Keratinocyte (primary cell): ENCODE results near the gene TKT. TPM values are rescaled to one million over a fixed set of nuclear protein-coding genes. Genes with fewer than 3 reads are reported as not detected.

ENCODE experiments used
- DNase-seq: peaks from one replicate; pipeline ENCODE4 v3.0.0-alpha.2; 2011; ENCODE audit warnings: low read depth, missing footprints, low spot score
- FAIRE-seq: peaks from 2 replicates; lab custom pipeline; 2011; peaks lifted over from hg19 to GRCh38; lab: Jason Lieb, UNC
- H2AFZ ChIP-seq: 2 replicates; pipeline ENCODE4 v1.6.0; 2012; ENCODE audit warnings: low read length, control low read depth, inconsistent platforms; ENCODE audit not compliant: control insufficient read depth
- H3K27ac ChIP-seq: 2 replicates; pipeline ENCODE4 v1.5.1; 2011; ENCODE audit warnings: low read length; ENCODE audit not compliant: control insufficient read depth, insufficient read depth
- H3K27me3 ChIP-seq: 3 replicates; pipeline ENCODE4 v1.6.0; 2011; ENCODE audit warnings: low read length; ENCODE audit not compliant: control insufficient read depth, insufficient read depth; ENCODE audit errors: extremely low read depth
- H3K36me3 ChIP-seq, 2 experiments: 2 replicates in 1 of 2; 3 replicates in 1 of 2; pipeline ENCODE4 v1.5.1; 2011; ENCODE audit warnings: low read length in 2 of 2, mild to moderate bottlenecking in 1 of 2; ENCODE audit not compliant: control insufficient read depth in 2 of 2, insufficient read depth in 2 of 2; ENCODE audit errors: extremely low read depth in 1 of 2
- H3K4me1 ChIP-seq: 3 replicates; pipeline ENCODE4 v1.5.1; 2011; ENCODE audit warnings: low read length; ENCODE audit not compliant: control insufficient read depth, insufficient read depth; ENCODE audit errors: extremely low read depth
- H3K4me2 ChIP-seq: 3 replicates; pipeline ENCODE4 v1.6.0; 2011; ENCODE audit warnings: low read depth, low read length; ENCODE audit not compliant: control insufficient read depth, insufficient read depth; ENCODE audit errors: extremely low read depth
- H3K4me3 ChIP-seq, 3 experiments: fragments of 200-600 bp in 1 of 3; sonication (generic) in 1 of 3; 2 replicates in 2 of 3; 3 replicates in 1 of 3; pipeline ENCODE4 v1.5.1; 2011 to 2016; ENCODE audit warnings: low read length in 3 of 3, mild to moderate bottlenecking in 3 of 3, control low read depth in 2 of 3, inconsistent platforms in 1 of 3, low read depth in 1 of 3, mixed read lengths in 1 of 3, mixed run types in 1 of 3, moderate library complexity in 1 of 3; ENCODE audit not compliant: control insufficient read depth in 2 of 3, insufficient read depth in 2 of 3; ENCODE audit errors: extremely low read depth in 1 of 3
- H3K79me2 ChIP-seq: 2 replicates; pipeline ENCODE4 v1.6.0; 2012; ENCODE audit warnings: low read length; ENCODE audit not compliant: control insufficient read depth, insufficient read depth
- H3K9ac ChIP-seq: 3 replicates; pipeline ENCODE4 v1.6.0; 2011; ENCODE audit warnings: low read length; ENCODE audit not compliant: control insufficient read depth, insufficient read depth; ENCODE audit errors: extremely low read depth
- H3K9me1 ChIP-seq: 3 replicates; pipeline ENCODE4 v1.6.0; 2011; ENCODE audit warnings: low read length; ENCODE audit not compliant: control insufficient read depth, insufficient read depth; ENCODE audit errors: extremely low read depth
- H3K9me3 ChIP-seq: 2 replicates; pipeline ENCODE4 v1.5.1; 2012; ENCODE audit warnings: low read depth, low read length; ENCODE audit not compliant: control insufficient read depth
- H4K20me1 ChIP-seq: 3 replicates; pipeline ENCODE4 v1.6.0; 2011; ENCODE audit warnings: low read length; ENCODE audit not compliant: control insufficient read depth, insufficient read depth; ENCODE audit errors: extremely low read depth
- EZH2 ChIP-seq: IDR thresholded peaks from one replicate; pipeline ENCODE4 v1.6.1; 2012; ENCODE audit warnings: inconsistent platforms, mild to moderate bottlenecking, low read length, moderate library complexity
- dilution Hi-C: fragments of 300-500 bp; cut with MboI; formaldehyde crosslinking; loops from one replicate; pipeline ENCODE4 v1.7.0; 2020; ENCODE audit warnings: low sequenced_read_pairs; ENCODE audit not compliant: extremely low pct_ligation_motif_present
- polyA plus RNA-seq, 5 experiments: library from polyadenylated mRNA; depleted of rRNA in 3 of 5; stranded (reverse) in 3 of 5; stranded (forward) in 1 of 5; unstranded in 1 of 5; fragments of >200 nt; gene quantifications; 1 replicate in 1 of 5; 2 replicates in 3 of 5; 3 replicates in 1 of 5; pipeline versions ENCODE4 v1.2.1 to v1.2.3, GENCODE V29; 2011 to 2012; ENCODE audit warnings: missing spikeins in 2 of 5, low read depth in 1 of 5, low replicate concordance in 1 of 5
- TF ChIP-seq, protein P1 (sequence below), 3 experiments: IDR thresholded peaks in 1 of 3; conservative IDR thresholded peaks in 1 of 3; optimal IDR thresholded peaks in 1 of 3; 2 replicates in 2 of 3; 3 replicates in 1 of 3; pipeline versions ENCODE3 to v1.5.1; 2011; ENCODE audit warnings: low read length in 3 of 3, mild to moderate bottlenecking in 3 of 3, moderate library complexity in 2 of 3, control low read depth in 1 of 3, inconsistent platforms in 1 of 3; ENCODE audit not compliant: insufficient read depth in 2 of 3; ENCODE audit errors: extremely low read depth in 1 of 3

Gene TKT
- polyA plus RNA-seq, 1 donor (not counting 4 experiments of a cell fraction or from before 2014, with no cell fraction given) = 266 TPM

GRCh38 chr3:53242642-53243041, 13.2 kb downstream of the TKT start:
- H3K9me1 ChIP-seq = peaks cover 16% of the 10 kb centered on the region
- no peaks in the 10 kb centered on the region for H3K9me3 ChIP-seq
- no peak overlapping the region for H3K4me2 ChIP-seq
- H2AFZ ChIP-seq = no peak overlapping the region
- H3K36me3 ChIP-seq = peaks cover 42 to 44% of the 10 kb centered on the region in 2 experiments
- H3K27ac ChIP-seq = no peak overlapping the region
- peaks cover 53% of the 10 kb centered on the region for H4K20me1 ChIP-seq
- no peak overlapping the region for H3K9ac ChIP-seq
- dilution Hi-C loops = no loop called here
- no peak overlapping the region for H3K4me3 ChIP-seq
- H3K27me3 ChIP-seq = no peaks in the 10 kb centered on the region
- no peak for DNase-seq
- no peak for FAIRE-seq
- TF ChIP-seq EZH2 = no peak
- TF ChIP-seq, protein P1, sequence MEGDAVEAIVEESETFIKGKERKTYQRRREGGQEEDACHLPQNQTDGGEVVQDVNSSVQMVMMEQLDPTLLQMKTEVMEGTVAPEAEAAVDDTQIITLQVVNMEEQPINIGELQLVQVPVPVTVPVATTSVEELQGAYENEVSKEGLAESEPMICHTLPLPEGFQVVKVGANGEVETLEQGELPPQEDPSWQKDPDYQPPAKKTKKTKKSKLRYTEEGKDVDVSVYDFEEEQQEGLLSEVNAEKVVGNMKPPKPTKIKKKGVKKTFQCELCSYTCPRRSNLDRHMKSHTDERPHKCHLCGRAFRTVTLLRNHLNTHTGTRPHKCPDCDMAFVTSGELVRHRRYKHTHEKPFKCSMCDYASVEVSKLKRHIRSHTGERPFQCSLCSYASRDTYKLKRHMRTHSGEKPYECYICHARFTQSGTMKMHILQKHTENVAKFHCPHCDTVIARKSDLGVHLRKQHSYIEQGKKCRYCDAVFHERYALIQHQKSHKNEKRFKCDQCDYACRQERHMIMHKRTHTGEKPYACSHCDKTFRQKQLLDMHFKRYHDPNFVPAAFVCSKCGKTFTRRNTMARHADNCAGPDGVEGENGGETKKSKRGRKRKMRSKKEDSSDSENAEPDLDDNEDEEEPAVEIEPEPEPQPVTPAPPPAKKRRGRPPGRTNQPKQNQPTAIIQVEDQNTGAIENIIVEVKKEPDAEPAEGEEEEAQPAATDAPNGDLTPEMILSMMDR (optimal IDR thresholded peaks at IDR 0.05 in 1 of 3, IDR thresholded peaks at IDR 0.05 in 1 of 3, conservative IDR thresholded peaks at IDR 0.05 in 1 of 3; ENCODE audit: extremely low read depth in 1 of 3, insufficient read depth in 2 of 3, low read length in 3 of 3) = no peak
- peaks cover 18% of the 10 kb centered on the region for H3K4me1 ChIP-seq
- peaks cover 78% of the 10 kb centered on the region for H3K79me2 ChIP-seq

DNA sequence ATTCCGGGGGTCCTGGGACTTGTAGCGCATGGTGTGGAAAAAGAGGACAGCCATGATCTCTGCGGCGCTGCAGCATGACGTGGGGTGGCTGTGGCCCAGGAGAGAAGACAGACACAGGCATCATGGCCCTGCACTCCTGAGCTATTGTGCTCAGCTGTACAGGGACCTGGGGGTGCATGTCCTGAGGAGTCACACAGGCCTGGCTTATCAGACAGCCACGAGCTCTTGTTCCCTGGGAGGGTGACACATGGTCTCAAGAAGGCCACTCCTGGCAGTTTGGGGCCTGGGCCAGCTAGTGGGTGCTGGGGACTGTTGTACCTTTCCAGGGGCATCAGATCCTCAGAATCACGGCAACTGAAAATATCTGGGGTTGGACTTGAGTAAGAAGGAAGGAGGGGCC, 13.7 kb downstream of the TKT start:
- FAIRE-seq (no peak), DNase-seq (no peak)
- H3K36me3 ChIP-seq = peaks cover 41 to 42% of the 10 kb centered on the region in 2 experiments
- H3K27me3 ChIP-seq = no peaks in the 10 kb centered on the region
- H3K4me2 ChIP-seq = no peak overlapping the region
- H3K9ac ChIP-seq = no peak overlapping the region
- H3K9me3 ChIP-seq = no peaks in the 10 kb centered on the region
- peaks cover 19% of the 10 kb centered on the region for H3K4me1 ChIP-seq
- no peak overlapping the region for H3K4me3 ChIP-seq
- peaks cover 16% of the 10 kb centered on the region for H3K9me1 ChIP-seq
- peaks cover 51% of the 10 kb centered on the region for H4K20me1 ChIP-seq
- no peak overlapping the region for H3K27ac ChIP-seq
- H3K79me2 ChIP-seq = peaks cover 74% of the 10 kb centered on the region
- dilution Hi-C loops = no loop called here
- H2AFZ ChIP-seq = no peak overlapping the region
- TF ChIP-seq EZH2 = no peak
- TF ChIP-seq, protein P1 (optimal IDR thresholded peaks at IDR 0.05 in 1 of 3, IDR thresholded peaks at IDR 0.05 in 1 of 3, conservative IDR thresholded peaks at IDR 0.05 in 1 of 3; ENCODE audit: extremely low read depth in 1 of 3, insufficient read depth in 2 of 3, low read length in 3 of 3) = no peak
